Subcutaneous adipose tissue (tissue), 4 donors: Measurements from ENCODE around the gene PTPRN2. TPM values are rescaled to one million over a fixed set of nuclear protein-coding genes. Genes with fewer than 3 reads are reported as not detected.

Experiments used
- total RNA-seq, 4 donors: library from RNA; depleted of rRNA; stranded (reverse); fragments of >200 nt; gene quantifications; one replicate each; pipeline ENCODE4 v1.1.0, GENCODE V29; 2016
- TF ChIP-seq, protein P1 (sequence below): fragments of 450-650 bp; IDR thresholded peaks from one replicate; pipeline ENCODE4 v1.5.1; 2016; ENCODE audit warnings: low read depth, mild to moderate bottlenecking, control low read depth, antibody characterized with exemption, moderate library complexity

PTPRN2 gene
- total RNA-seq, 4 donors from 2014 or later: 2.0 to 4.6 (median 3.7) TPM

DNA sequence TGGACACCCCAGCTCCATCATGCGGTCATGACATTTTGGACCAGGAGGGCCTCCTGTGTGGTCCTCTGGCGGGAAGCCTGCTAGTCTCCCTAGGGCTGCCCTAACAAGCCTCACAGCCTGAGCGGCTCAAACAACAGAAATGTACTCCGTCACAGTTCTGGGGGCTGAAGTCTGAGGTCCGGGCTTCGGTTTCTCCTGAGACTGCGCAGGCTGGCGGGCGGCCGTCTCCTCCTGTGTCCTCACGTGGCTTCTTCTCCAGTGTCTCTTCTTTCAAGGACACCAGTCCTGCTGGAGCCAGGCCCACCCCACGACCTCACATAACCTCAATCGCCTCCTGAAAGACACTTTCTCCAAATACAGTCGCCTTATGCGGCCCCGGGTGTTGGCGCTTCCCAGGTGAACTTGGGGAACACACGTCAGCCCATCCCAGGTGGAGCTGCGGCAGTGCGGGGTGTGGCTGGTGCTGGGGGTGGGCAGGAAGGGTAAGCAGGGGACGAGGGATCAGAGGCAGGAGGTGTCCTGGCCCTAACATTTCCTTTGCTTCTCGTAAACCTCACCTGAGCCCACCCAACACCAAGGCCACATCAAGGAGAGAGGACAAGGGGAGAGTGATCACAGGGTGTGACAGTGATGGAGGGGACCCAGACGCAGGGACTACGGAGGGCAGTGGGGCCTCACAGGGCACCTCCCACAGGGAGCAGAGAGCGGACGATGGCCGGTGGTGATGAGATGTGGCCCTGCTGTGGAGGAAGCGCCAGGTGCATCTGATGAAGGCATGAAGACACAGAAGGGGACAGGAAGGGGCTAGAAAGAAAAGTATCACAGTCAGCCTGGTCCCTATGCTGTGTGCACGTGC, 580.6 kb downstream of the PTPRN2 start:
- TF ChIP-seq, protein P1, sequence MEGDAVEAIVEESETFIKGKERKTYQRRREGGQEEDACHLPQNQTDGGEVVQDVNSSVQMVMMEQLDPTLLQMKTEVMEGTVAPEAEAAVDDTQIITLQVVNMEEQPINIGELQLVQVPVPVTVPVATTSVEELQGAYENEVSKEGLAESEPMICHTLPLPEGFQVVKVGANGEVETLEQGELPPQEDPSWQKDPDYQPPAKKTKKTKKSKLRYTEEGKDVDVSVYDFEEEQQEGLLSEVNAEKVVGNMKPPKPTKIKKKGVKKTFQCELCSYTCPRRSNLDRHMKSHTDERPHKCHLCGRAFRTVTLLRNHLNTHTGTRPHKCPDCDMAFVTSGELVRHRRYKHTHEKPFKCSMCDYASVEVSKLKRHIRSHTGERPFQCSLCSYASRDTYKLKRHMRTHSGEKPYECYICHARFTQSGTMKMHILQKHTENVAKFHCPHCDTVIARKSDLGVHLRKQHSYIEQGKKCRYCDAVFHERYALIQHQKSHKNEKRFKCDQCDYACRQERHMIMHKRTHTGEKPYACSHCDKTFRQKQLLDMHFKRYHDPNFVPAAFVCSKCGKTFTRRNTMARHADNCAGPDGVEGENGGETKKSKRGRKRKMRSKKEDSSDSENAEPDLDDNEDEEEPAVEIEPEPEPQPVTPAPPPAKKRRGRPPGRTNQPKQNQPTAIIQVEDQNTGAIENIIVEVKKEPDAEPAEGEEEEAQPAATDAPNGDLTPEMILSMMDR: no peak

GRCh38 chr7:158005531-158005930, 582.1 kb downstream of the PTPRN2 start:
- TF ChIP-seq, protein P1: no peak

- TF ChIP-seq, protein P1: no peak
These were observed 583.5 kb downstream of the PTPRN2 start for GRCh38 chr7:158004123-158004490.

DNA sequence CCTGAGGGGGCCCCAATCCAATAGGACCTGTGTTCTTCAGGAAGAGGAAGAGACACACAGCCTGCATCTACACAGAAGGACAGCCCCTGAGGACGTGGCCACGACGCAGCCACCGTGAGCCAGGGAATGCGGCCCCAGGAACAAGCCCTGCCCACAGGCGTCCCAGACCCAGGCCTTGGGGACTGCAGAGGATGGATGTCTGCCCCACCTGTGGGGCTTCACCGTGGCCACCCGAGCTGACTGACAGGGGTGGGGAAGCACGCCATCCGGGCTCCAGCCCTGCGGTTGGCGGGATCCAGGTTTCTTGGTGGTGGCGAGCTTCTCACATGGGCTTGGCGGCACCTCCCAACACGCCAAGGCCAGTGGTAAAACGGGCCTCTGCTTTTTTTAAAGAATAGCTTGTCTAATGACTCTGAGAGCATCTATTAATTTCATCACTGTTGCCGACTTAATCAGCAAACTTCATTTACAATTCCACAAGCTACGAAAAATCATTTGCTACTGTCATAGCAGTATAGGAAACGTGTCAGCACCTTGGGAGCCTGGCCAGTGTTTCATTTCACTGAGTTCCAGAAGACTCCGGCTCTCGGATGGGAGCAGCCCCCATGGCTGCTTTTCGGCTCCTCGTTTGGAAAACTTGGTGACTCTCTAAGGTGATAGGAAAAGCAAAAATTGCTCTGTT, 584.0 kb downstream of the PTPRN2 start:
- TF ChIP-seq, protein P1: no peak

- TF ChIP-seq, protein P1: no peak
These were observed 585.0 kb downstream of the PTPRN2 start for GRCh38 chr7:158002486-158003080.

- TF ChIP-seq, protein P1: no peak
These were observed 585.9 kb downstream of the PTPRN2 start for GRCh38 chr7:158001621-158002320.

DNA sequence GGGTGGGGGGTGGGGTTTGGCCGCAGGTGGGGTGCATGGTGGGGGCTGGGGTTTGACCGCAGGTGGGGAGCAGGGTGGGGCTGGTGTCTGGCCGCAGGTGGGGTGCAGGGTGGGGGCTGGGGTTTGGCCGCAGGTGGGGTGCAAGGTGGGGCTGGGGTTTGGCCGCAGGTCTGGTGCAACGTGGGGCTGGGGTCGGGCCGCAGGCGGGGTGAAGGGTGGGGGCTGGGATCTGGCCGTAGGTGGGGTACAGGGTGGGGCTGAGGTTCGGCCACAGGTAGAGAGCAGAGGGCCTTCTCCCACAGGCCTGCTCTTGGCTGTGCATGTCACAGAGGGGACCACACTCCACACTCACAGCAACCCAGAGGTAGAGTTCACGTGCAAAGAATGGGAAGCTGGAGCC, 586.6 kb downstream of the PTPRN2 start:
- TF ChIP-seq, protein P1: no peak
